Measurements from ENCODE around the gene OR2S2.

The OR2S2 gene

DNA sequence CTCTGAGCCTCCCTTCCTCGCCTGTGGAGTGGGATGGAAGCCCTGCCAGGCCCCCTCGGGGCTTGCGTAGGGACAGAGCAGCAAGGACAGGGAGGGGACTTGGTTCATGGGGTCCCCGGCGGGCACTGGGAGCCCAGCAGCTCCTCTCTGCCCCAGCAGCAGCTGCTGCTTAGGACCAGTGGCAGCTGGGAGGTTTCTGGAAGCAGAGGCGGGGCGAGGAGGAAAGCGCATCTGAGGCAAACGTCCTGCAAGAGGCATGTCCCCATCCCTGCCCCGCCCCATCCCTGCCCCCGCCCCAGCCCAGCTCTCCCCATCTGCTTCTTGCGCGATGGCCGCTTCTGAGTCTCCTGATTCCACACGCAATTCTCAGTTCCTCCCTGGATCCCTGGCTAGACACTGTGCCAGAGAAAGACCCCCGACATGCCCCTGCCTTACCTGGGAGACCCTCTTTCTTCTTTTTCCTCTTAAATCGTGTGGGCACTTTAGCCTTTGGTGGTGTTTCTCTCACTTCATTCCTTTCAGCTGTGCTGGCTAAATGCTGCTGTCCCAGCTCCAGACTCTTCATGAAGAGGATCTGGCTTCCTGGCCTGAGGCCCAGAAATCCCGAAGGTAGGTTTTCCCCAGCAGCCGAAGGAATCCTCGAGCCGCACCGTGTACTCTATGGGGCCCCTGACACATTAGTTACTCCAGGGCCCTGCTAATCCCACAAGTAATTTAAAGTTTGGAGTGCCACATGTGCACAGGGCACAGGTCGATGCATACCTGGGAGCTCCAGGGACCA is 4.4 kb upstream of the OR2S2 start:
- DNase-seq (ENCODE audit: low read depth in 2 of 2, low spot score in 1 of 2), result no peak

DNA sequence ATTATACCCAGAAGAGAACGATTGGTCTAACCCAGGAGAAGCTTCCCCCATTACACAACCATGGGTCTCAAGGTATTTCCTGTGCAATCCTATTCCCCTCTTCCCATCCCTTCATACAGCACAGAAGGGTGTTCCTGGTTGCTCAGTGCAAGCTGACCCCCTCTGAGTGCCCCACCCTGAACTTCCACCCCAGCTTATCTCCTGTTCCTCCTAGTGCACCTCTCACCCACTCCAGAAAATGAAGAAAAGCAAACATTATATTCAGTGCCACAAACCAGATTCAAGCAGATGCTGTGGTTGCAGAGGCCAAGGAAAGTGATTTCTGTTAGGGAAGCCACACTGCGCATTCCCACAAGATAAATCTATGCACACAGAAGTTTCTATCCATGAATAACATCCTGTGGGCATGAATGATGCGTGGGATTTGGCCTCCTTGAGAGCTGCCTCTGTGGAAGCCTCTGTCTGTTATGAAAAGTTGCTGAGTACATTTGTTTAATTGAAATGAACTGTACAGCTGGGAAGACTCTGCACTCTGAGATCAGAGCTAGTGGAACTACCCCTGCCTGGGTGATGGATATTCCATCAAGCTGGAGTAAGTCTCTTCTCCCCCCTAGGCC is 2.2 kb upstream of the OR2S2 start:
- DNase-seq (ENCODE audit: low read depth in 2 of 2, low spot score in 1 of 2), result no peak

DNA sequence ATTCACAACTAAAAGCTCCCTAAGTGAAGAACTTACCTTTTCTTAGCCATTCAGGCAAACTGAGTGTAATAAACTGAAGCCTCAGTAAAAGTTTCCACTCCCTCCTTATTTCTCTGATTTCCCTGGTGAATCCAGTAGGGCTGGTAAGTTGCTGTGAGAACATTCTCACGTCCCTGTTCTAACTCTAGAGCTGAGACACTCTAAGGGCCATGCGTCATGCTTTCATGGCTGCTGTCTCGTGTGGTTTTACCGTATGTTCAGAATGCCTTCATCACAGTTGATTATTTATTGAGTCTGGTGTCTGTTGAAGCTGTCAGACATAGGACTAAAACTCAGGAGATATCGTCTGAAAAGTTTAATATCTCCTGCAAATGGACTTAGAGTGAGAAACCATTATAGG is 1.3 kb downstream of the OR2S2 start:
- DNase-seq (ENCODE audit: low read depth in 2 of 2, low spot score in 1 of 2), result no peak

DNA sequence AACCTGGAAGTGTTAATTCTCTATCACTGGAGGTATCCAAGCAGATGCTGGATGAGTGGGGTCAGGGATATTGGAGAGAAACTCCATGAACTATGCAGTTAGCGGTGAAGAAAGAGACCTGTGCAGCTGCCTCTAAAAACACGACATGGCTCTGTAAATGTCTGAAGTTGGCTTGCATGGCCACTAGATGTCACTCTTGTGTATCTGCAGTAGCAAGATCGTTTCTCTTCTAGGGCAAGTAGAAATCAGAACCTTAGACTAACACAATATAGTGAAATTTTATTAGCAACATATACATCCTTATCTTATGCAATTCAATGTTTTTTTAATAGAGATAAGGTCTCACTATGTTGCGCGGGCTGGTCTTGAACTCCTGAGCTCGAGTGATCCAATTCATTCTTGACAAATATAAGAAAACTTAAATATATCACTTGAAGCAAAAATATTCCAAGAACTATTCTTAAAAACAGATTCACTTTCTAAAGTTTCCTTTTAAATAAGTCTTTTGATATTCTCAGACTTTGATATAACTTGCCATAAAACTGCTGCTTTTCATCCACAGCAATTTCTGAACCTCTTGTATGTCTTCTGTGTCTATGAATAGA is 2.9 kb downstream of the OR2S2 start:
- DNase-seq (ENCODE audit: low read depth in 2 of 2, low spot score in 1 of 2), result peak in 1 of 2 donors; percentile 5

DNA sequence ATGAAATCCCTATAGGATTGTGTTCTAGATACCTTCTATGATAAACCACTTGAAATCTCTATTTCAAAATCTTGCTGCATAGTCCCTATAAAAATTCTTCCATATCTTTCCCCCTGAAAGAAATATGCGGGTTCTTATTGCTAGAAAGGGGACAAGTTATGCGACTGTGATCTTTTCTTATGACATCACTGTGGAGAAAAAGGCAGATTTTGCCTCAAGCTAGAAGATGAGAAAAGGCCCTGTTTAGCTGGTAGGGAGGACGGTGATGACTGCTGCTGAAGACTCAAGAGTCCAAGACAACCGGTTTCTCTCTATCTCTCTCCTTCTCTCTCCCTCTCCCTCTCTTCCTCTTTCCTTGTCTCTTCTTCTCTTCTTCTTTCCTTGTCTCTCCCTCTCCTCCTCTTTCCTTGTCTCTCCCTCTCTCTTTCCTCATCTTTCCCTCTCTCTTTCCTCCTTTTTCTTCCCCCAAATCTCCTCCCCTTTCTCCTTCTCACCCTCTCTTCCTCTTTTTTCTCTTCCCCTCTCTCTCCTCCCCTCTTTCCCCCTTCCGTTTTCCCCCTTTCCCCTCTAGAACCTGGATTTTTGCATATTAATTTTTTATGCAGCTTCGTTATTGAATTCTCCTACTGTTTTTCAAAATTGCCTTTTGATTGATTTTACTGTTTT is 5.3 kb downstream of the OR2S2 start:
- no peak for DNase-seq (ENCODE audit: low read depth in 2 of 2, low spot score in 1 of 2)

DNA sequence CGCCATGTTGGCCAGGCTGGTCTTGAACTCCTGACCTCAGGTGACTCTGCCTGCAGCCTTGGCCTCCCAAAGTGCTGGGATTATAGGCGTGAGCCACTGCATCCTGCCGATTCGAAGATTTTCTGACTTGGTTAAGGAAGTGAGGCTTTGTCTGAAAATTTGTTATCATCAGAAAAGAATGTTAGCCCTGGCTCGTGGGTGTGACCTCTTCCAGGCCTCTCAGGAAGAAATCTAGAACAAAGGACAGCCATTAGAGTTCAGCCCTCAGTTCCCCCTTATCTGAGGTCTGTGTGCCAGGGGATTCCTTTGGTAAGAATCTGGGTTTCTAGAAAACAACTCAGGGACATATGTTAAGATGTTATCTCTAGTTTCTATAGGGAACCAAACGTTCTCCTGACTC is 6.2 kb downstream of the OR2S2 start:
- DNase-seq (ENCODE audit: low read depth in 2 of 2, low spot score in 1 of 2), result no peak

DNA sequence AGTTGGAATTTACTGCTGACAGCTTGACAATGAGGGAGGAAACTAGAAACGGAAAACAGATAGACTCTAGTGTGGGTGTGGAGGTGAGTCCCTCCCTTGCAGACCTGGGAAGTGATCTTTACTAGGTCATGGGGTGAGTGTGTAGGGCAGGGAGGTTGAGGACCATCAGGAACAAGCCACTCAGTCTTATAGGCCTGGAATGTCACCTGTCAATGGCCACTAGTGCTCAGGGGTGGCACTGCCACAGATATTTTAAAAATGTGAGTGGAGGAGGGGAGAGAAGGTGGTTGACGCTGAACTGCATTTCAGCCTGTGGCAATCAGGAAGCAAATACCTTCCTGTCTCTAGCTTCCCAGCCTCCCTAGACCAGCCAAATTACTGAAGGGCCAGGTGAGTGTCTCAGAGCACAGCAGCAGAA is 9.0 kb downstream of the OR2S2 start:
- no peak for DNase-seq (ENCODE audit: low read depth in 2 of 2, low spot score in 1 of 2)

DNA sequence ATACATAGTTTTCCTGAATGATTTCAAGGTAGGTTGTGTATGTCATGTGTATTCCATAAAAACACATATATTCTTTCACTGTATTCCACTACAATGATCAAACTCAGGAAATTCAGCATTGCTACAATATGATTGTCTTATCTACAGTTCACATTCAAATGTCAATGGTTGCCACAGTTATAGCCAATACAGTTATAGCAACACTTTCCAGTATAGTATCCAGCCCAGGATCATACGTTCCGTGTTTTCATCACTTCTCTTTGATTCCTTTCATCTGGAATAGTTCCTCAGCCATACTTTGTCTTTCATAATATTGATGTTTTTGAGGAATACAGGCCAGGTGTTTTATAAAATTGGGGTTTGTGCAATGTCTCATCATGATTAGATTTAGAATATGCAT is 9.5 kb downstream of the OR2S2 start:
- DNase-seq (ENCODE audit: low read depth in 2 of 2, low spot score in 1 of 2), result no peak

DNA sequence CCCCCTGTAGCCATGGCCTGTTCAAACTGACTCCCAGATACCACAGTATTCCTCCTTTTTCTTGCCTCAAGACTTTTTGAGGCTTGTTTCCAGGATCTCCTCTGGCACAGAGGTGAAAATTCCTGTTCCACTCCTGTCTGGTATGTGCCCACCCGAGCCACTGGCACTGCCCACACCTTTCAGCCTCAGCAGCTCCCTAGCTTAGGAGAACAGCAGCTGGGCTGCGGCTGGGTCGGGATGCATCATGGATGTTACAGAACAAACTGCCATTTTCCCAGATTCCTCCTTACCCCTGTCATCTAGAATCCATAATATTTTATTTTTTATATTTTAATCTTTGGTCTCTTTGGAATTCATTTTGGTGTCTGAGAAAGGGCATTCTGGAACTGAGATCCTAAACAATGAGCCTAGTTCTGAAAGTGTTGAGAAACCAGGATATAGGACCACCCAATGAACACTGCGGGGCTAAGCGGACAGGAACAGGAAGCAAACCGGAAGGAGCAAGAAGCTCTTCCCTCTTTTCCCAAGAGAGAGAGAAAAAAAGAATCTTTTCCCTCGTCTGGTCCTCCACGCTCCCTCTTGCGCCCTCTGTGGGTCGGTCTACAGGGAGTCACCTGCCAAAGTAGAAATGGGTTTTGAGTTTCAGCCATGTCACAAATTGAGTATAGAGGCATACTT is 12.5 kb downstream of the OR2S2 start:
- peak in 1 of 2 donors; percentile 39 for DNase-seq (ENCODE audit: low read depth in 2 of 2, low spot score in 1 of 2)

DNA sequence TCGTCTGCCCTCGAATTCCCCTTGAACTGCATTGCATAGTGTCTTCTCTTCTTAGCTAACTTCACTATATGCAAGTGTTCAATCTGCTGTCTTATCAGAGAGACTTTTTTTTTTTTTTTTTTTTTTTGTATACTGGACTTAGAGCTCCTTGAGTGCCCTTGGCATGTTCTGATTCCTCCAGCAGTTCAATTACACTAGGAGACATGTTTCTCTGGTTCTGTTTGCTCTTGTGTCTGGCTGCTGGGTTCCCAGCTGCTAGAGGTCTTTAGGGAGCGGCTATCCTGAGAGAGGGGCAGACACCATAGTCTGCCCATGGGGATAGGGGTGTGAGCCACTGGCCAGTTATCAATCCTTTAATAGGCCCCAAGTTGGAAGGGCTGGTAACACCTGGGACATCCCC is 13.1 kb downstream of the OR2S2 start:
- no peak for DNase-seq (ENCODE audit: low read depth in 2 of 2, low spot score in 1 of 2)

DNA sequence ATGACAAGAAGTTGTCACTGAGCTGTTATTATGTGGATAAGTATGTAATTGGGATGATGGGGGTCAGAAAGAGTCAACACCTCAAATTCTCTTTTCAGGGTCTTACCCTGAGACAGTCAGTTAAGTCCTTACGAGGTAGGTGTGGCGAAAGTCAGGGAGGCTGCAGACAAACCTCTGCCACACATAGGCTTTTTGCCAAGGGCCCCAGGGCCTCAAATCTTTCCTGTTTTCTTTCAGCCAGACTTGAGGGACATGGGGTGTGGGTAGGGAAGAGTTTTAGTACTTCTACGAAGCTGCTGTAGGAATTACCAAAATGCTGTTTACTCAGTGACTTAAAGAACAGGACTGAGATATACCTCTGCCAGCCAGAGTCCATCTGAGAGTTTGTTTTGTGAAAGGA is 13.8 kb downstream of the OR2S2 start:
- DNase-seq (ENCODE audit: low read depth in 2 of 2, low spot score in 1 of 2), result no peak

DNA sequence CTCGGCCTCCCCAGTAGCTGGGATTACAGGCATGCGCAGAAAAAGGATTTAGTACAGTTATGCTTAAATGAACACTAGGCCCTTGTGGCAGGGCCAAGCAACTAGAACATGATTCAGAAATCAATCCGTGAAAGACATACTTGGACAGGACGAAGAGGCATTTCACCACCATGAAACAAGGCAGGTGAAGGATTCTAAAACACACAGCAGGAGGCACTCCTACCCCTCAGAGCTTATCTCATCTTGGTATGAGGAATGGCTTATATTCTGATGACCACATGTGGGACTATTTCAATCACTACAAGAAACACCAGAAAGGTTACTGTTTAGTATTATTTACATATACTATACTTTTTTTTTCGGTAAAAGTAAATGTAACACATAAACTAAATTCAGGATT is 15.7 kb downstream of the OR2S2 start:
- DNase-seq (ENCODE audit: low read depth in 2 of 2, low spot score in 1 of 2), result no peak

DNA sequence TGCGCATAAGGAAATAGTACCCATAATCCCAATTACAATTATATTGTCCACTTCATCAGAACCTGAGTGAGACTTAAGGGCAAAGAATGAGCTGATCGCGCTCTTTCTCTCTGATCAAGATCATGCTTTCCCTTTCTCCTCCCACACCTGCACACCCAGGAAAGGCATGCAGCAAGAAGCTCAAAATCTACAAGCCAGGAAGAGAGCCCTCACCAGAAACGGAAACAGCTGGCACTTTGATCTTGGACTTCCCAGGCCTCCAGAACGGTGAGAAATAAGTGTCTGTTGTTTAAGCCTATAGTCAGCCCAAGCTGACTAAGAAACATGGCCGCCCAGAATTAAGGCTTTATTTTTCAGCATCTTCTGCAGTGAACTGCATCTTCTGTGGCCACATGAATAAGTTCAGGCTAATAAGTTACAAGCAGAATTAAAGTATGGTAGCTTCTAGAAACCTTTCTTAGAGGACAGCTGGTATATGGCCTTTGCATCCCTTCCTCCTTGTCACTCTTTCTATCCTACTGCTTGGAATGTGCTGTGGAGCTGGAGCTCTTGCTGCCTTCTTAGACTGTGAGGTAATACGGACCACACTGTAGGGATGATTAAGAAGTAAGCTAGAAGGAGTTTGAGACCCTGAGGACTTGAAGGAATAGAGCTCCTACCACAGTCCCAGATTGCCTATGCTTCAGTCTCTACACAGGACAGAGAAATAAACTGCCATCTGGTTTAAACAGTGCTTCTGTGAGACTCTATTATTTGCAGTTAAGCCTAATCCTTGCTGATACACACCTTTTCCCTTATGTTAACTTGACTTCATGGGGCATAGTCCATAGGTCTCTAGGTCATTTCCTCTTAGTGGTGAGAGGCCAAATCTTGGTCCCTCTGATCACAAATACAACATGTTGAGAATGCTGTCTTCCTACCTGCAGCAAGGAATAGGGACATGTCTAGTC is 17.2 kb downstream of the OR2S2 start:
- no peak for DNase-seq (ENCODE audit: low read depth in 2 of 2, low spot score in 1 of 2)

DNA sequence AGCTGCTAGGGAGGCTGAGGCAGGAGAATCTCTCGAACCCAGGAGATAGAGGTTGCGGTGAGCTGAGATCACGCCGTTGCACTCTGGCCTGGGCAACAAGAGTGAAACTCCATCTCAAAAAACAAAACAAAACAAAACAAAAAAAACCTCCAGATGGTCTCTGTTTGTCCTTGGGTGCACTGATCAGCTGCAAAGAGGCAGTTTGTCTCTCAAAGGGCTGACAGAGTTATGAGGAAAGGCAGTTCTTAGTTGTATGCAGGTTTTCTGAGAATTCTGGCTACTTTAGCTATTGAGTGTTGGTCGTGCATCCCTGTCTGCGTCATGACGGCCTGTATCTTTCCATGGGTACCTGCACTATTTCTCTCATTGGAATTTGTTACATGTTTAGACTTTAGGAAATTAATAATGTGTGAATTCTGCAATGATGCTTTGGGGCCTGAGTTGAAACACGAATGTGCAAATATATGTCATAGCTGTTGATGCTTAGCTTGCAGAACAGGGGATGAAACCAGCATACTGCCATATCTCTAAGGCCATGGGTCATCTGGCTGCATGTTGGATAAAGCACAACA is 18.2 kb downstream of the OR2S2 start:
- no peak for DNase-seq (ENCODE audit: low read depth in 2 of 2, low spot score in 1 of 2)

DNA sequence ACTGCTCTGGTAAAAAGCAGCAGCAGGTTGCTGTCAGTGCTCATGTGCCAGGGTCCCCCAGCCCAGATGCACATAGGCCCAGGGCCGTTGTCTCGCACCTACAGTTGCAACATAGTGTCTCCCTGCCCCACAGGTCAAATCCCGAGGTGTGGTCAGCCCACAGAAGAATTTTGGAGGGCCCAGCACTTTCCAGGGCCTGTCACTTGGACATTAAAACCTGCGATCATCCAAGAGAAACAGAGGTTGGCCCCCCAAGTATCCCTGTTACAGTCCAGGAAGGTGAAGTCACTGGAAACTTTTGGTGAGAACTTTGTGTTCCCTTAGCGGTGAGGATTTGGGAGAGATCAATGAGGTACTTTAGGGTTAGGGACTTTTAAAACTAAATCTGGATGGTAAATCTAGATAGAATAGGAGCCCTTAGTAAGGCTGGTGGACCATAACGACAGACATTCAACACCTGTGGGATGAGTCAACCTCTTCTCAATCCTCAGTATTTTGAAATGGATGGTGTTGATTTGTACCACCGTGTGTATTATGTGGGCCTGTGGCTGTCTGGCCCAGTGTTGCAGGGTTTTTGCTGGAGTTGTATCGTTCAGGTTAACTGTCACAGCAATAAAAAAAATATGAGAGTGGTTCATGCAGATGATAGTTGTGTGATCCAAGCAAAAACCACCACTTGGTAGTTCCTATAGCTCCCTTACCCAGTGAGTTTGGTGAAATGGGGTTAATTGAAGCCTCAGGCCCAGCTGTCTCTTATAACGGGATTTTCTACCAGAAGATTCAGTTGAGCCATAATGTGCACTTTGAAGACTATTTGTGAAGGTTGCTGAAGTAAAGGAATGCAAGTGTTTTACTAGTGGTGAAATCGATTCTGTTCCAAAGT is 19.2 kb downstream of the OR2S2 start:
- no peak for DNase-seq (ENCODE audit: low read depth in 2 of 2, low spot score in 1 of 2)

DNA sequence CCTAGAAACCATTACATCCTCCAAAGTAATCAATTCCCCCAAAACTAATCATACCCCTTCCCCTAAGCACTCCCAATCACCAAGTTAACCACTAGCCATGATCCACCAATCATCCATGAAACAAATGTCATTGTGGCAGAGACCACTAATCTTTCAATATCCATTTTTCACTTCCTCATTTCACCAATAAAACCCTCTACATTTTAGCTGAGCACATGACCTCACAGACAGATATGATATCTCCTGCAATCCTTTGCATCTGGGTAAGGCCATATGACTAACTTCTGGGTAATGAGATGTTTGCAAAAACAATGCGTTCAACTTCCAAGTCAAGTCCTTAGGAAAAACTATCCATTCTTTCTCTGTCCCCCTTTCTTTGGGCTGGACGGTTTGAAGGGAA is 20.7 kb downstream of the OR2S2 start:
- DNase-seq (ENCODE audit: low read depth in 2 of 2, low spot score in 1 of 2), result no peak

DNA sequence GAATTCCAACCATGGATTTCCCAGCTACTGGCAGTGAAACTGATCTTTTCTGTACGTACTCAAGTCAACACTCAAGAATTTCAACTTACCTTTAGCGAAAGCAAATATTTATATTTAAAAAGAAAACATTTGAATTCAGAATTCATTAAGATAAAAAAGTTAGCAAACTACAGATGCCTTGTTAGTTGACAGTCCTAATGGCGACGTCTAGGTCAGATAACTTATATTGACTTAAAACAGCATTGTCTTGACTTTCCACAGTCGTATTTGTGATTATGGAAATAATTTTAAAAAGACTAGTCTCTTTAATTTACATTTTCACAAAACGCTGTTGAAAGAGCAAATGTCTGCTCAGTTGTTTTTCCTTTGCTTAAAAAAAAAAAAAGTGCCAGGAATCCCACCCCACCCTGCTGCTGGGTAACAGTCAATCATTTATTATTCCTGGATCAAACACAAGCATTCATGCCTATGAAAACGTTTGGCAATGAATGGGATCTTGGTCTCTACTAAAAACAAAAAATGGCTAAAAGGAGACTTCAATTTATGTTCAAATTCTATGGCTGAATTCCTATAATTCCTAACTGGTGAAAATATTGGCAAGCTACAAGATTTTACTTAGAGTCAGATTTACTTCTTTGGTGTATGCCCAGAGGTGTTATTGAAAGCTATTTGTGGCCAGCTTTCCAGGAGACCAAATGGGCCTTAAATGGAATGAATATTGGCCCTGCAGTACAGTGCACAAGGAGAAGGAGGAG is 22.0 kb downstream of the OR2S2 start:
- no peak for DNase-seq (ENCODE audit: low read depth in 2 of 2, low spot score in 1 of 2)

DNA sequence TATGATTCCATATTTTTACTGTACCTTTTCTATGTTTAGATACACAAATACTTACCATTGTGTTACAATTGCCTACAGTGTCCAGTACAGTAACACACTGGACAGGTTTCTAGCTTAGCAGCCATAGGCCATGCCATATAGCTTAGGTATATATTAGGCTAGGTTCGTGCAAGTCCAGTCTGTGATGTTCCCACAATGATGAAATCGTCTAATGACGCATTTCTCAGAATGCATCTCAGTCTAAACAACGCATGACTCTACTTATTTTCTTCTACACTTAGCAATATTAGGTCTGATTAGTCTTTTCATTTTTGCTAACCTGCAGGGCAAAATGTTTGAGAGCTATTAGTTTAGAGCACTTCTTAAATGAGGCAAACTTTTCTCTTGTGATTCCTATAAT is 22.7 kb downstream of the OR2S2 start:
- no peak for DNase-seq (ENCODE audit: low read depth in 2 of 2, low spot score in 1 of 2)
